Esophagus (tissue), 2 donors: ENCODE results near the gene CD69. TPM values are rescaled to one million over a fixed set of nuclear protein-coding genes. Genes with fewer than 3 reads are reported as not detected.

Source experiments
- H3K27ac ChIP-seq, 2 donors: one replicate each; pipeline ENCODE4 v1.5.1; 2013; ENCODE audit warnings: low read depth in 2 of 2, mild to moderate bottlenecking in 2 of 2, inconsistent platforms in 1 of 2, low read length in 1 of 2, moderate library complexity in 1 of 2
- H3K27me3 ChIP-seq, 2 donors: one replicate each; pipeline ENCODE4 v1.6.1; 2013; ENCODE audit warnings: low read length in 2 of 2, control low read depth in 1 of 2, mild to moderate bottlenecking in 1 of 2; ENCODE audit not compliant: insufficient read depth in 2 of 2, control insufficient read depth in 1 of 2
- H3K36me3 ChIP-seq, 2 donors: one replicate each; pipeline ENCODE4 v1.6.1; 2013; ENCODE audit warnings: low read length in 1 of 2; ENCODE audit not compliant: control insufficient read depth in 2 of 2, insufficient read depth in 2 of 2
- H3K4me1 ChIP-seq, 2 donors: one replicate each; pipeline ENCODE4 v1.6.1; 2013; ENCODE audit warnings: low read length in 1 of 2; ENCODE audit not compliant: control insufficient read depth in 2 of 2, insufficient read depth in 2 of 2
- H3K4me3 ChIP-seq, 2 donors: one replicate each; pipeline ENCODE4 v1.5.1; 2013; ENCODE audit warnings: low read length in 2 of 2, mild to moderate bottlenecking in 2 of 2, low read depth in 1 of 2, moderate library complexity in 1 of 2
- H3K9me3 ChIP-seq, 2 donors: one replicate each; pipeline ENCODE4 v1.6.1; 2013; ENCODE audit warnings: mild to moderate bottlenecking in 2 of 2, low read depth in 1 of 2, low read length in 1 of 2, moderate library complexity in 1 of 2; ENCODE audit not compliant: control insufficient read depth in 2 of 2, insufficient read depth in 1 of 2
- WGBS, 2 donors: extraction: QIAGEN DNeasy Blood & Tissue Kit; methylation state at CpG; one replicate each; pipeline ENCODE4 v1.1.7; 2013; 5-methylcytosine and 5-hydroxymethylcytosine counted together
- polyA plus RNA-seq, 2 donors: library from polyadenylated mRNA; stranded (reverse); fragments of 200-250 nt; gene quantifications; one replicate each; pipeline ENCODE4 v1.2.3, GENCODE V29; 2013
- donor health status: healthy with polysubstance abuse.
- donor health status: Bipolar disorder and iron deficiency.

CD69 gene
- polyA plus RNA-seq, 2 donors = 1.6 to 1.8 TPM

GRCh38 chr12:9758119-9758518 lies 2.6 kb downstream of the CD69 start:
- peak overlapping the region in 1 of 2 donors; percentile 59 for H3K27ac ChIP-seq
- no peaks in the 10 kb centered on the region for H3K27me3 ChIP-seq
- 66 to 77% methylated on average over 3 of the region's 3 CpGs for WGBS, 2 donors
- no peaks in the 10 kb centered on the region for H3K4me1 ChIP-seq
- H3K9me3 ChIP-seq = no peaks in the 10 kb centered on the region
- H3K4me3 ChIP-seq = no peak overlapping the region
- no peaks in the 10 kb centered on the region for H3K36me3 ChIP-seq

GRCh38 chr12:9757433-9758025 lies 3.2 kb downstream of the CD69 start:
- Histone ChIP-seq H3K36me3 (no peaks in the 10 kb centered on the region), H3K9me3 (no peaks in the 10 kb centered on the region), H3K27ac (no peak overlapping the region), H3K4me3 (no peak overlapping the region), H3K4me1 (no peaks in the 10 kb centered on the region), H3K27me3 (no peaks in the 10 kb centered on the region)
- WGBS, 2 donors = 65 to 83% methylated on average over 5 of the region's 5 CpGs

GRCh38 chr12:9756706-9757105 lies 4.0 kb downstream of the CD69 start:
- Histone ChIP-seq H3K4me3 (no peak overlapping the region), H3K4me1 (no peaks in the 10 kb centered on the region), H3K36me3 (no peaks in the 10 kb centered on the region), H3K27ac (no peak overlapping the region), H3K9me3 (no peaks in the 10 kb centered on the region), H3K27me3 (no peaks in the 10 kb centered on the region)
- WGBS, 2 donors = 87 to 92% methylated on average over 5 of the region's 5 CpGs

GRCh38 chr12:9756170-9756569 lies 4.5 kb downstream of the CD69 start:
- Histone ChIP-seq H3K27me3 (no peaks in the 10 kb centered on the region), H3K9me3 (no peaks in the 10 kb centered on the region), H3K36me3 (no peaks in the 10 kb centered on the region), H3K27ac (no peak overlapping the region), H3K4me1 (no peaks in the 10 kb centered on the region), H3K4me3 (no peak overlapping the region)
- 78% methylated on average over 2 of the region's 2 CpGs for WGBS, 2 donors

- H3K4me3 ChIP-seq = no peak overlapping the region
- WGBS, 2 donors = 72 to 76% methylated on average over 2 of the region's 2 CpGs
- no peak overlapping the region for H3K27ac ChIP-seq
- H3K9me3 ChIP-seq = no peaks in the 10 kb centered on the region
- no peaks in the 10 kb centered on the region for H3K27me3 ChIP-seq
- no peaks in the 10 kb centered on the region for H3K36me3 ChIP-seq
- no peaks in the 10 kb centered on the region for H3K4me1 ChIP-seq
Measured at GRCh38 chr12:9755567-9755966, 5.1 kb downstream of the CD69 start.

- no peaks in the 10 kb centered on the region for H3K36me3 ChIP-seq
- no peaks in the 10 kb centered on the region for H3K9me3 ChIP-seq
- no peaks in the 10 kb centered on the region for H3K4me1 ChIP-seq
- no peak overlapping the region for H3K27ac ChIP-seq
- no peaks in the 10 kb centered on the region for H3K27me3 ChIP-seq
- H3K4me3 ChIP-seq = no peak overlapping the region
Measured at GRCh38 chr12:9755035-9755434, 5.7 kb downstream of the CD69 start.

GRCh38 chr12:9754099-9754927 lies 6.4 kb downstream of the CD69 start:
- Histone ChIP-seq H3K9me3 (no peaks in the 10 kb centered on the region), H3K4me1 (no peaks in the 10 kb centered on the region), H3K36me3 (no peaks in the 10 kb centered on the region), H3K27me3 (no peaks in the 10 kb centered on the region), H3K27ac (no peak overlapping the region), H3K4me3 (no peak overlapping the region)
- 85 to 88% methylated on average over 3 of the region's 3 CpGs for WGBS, 2 donors

GRCh38 chr12:9753498-9753897 lies 7.2 kb downstream of the CD69 start:
- no peak overlapping the region for H3K4me3 ChIP-seq

GRCh38 chr12:9753073-9753472 lies 7.6 kb downstream of the CD69 start:
- 72 to 78% methylated on average over 2 of the region's 2 CpGs for WGBS, 2 donors
- H3K4me3 ChIP-seq = no peak overlapping the region
- H3K27me3 ChIP-seq = no peaks in the 10 kb centered on the region
- no peak overlapping the region for H3K27ac ChIP-seq
- no peaks in the 10 kb centered on the region for H3K9me3 ChIP-seq
- no peaks in the 10 kb centered on the region for H3K4me1 ChIP-seq
- H3K36me3 ChIP-seq = no peaks in the 10 kb centered on the region

More at GRCh38 chr12:9753498-9753897, 7.2 kb downstream of the CD69 start:
- Histone ChIP-seq H3K27ac (no peak overlapping the region), H3K4me1 (no peaks in the 10 kb centered on the region), H3K36me3 (no peaks in the 10 kb centered on the region), H3K9me3 (no peaks in the 10 kb centered on the region), H3K27me3 (no peaks in the 10 kb centered on the region)
- WGBS, 2 donors = 63 to 74% methylated on average over 3 of the region's 3 CpGs
